HG02798 (cell line): ENCODE results near the gene TPP2.

ENCODE experiments used
- ATAC-seq: cut with Tn5 transposase; IDR thresholded peaks from one replicate; pipeline ENCODE4 v1.9.1; 2021; ENCODE audit warnings: mild to moderate bottlenecking; ENCODE audit not compliant: unreplicated experiment, poor library complexity

TPP2 gene

GRCh38 chr13:102648046-102648445 is 51.3 kb downstream of the TPP2 start:
- ATAC-seq: no peak

- ATAC-seq: no peak
Measured at GRCh38 chr13:102650444-102650843, 53.7 kb downstream of the TPP2 start.

GRCh38 chr13:102651392-102651791 is 54.6 kb downstream of the TPP2 start:
- no peak for ATAC-seq

DNA sequence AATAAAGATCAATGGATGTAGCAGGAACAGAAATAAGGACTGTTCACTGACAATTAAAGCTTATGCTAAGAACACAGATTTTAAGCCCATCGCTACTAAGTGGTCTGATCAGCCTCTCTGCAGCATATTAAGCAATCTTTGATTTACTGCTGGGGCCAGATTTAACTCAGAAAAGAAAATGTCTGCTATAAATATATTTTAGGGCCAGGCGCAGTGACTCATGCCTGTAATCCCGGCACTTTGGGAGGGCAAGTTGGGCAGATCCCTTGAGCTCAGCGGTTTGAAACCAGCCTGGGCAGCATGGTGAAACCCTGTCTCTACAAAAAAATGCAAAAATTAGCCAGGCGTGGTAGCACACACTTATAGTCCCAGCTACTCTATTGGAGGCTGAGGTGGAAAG is 55.1 kb downstream of the TPP2 start:
- ATAC-seq: no peak

- ATAC-seq: no peak
Measured at GRCh38 chr13:102654756-102655155, 58.0 kb downstream of the TPP2 start.

GRCh38 chr13:102657630-102658029 is 60.8 kb downstream of the TPP2 start:
- ATAC-seq: no peak

DNA sequence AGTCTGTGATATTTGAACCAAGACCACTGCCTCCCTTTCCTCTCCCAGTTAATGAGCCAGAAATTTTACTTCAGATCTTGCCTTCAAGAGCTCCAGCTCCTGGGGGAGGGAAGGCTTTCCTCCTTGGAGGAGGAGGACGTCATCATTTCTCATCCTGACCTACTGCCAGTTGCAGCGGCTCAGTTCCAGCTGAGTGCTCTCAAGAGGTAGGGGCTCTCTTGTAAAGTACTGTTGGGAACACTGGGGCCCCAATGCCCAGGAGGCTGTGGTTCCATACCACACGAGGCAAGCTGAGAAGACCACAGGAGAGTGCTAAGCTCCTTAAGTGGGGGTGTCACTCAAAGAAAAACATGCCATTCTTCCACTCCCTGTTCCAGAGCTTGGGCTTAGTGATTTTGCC is 61.9 kb downstream of the TPP2 start:
- no peak for ATAC-seq

- no peak for ATAC-seq
Measured at GRCh38 chr13:102659168-102659713, 62.5 kb downstream of the TPP2 start.

DNA sequence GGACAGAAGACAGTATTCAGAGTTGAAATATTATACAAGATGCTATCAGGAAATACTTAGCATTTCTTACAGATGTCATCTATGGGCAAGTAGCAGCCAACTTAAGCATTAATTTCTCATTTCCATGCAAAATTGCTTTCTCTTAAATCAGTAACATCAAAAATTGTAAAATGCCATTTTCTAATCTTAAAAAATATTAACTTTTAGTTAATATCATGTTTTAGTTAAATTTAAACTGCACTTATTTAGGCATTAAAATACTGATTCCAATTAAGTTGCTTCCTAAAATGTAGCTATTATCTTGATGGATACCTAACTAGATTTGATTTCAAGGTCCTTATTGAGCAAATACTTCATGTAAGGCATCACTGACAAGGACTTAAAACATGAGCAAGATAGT is 70.2 kb downstream of the TPP2 start:
- no peak for ATAC-seq

DNA sequence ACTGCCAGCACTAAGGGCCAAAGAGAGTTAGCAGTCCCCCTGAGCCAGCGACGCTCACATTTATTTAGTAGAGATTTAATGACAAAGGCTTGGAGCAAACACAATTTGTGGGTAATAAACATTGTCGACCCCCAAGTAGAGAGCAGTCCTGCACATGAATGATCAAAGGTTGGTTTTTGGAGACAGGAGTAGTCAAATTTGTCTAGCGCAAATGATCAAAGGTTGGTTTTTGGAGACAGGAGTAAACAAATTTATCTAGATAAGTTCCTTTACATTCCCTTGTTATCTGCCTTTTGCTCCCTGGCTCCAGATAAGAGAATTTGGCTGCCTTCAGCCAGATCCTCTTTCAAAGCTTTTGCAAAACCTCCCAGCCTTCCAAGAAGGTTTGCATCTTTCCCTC is 71.1 kb downstream of the TPP2 start:
- ATAC-seq: no peak

DNA sequence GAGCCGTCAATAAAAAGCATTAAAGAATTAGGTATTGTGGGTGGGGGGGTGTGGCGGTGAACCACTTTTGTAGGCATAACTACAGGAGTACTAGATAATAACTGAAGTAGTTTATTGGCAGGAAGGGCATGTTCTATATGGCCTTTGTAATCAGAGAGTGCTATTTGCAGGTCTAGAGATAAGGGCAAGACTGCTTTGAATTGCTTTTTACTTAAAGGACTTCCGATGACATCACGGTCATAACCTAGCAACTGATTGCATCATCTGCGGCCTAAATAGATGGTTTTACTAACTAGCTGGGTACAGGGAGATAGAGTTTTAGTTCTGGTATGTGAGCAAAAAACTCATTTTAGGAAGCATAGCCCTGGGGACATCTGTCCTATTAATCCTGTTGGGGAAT is 73.3 kb downstream of the TPP2 start:
- no peak for ATAC-seq

DNA sequence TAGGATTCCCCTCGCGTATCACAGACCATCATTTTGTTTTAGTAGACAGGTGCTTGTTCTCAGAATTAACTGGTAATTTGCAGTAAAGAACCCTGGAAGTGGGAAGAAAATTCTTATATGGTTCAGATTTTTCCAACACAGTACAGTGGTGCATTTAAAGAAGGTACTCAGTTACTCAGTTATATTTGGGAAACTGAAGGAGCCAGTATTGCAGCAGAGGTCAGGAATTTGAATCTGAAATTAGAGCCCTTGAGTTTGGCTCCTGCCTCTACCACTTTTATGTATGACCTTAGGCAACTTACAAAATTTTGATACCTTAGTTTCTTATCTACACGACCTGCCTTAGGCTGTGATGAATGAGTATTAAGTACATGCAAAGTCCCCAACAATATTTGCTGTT is 78.3 kb downstream of the TPP2 start:
- ATAC-seq: no peak

DNA sequence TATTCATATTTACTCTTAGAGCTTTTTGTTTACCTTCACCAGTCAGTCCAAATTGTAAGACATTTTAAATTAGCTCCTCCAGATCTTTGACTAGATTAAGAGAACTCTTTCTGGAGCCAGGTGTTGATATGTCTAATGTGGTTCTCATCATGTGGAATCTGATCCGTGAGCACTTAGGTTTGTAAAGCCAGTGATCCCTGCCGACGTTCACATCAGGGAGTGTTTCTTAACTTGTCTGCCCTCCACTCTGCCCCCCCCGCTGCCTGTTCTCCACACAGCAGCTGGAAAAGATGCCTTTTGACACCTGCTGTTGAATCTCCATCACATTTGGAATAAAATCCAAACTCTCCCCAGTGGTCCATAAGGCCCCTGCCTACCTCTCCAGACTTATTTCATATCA is 80.3 kb downstream of the TPP2 start:
- no peak for ATAC-seq

DNA sequence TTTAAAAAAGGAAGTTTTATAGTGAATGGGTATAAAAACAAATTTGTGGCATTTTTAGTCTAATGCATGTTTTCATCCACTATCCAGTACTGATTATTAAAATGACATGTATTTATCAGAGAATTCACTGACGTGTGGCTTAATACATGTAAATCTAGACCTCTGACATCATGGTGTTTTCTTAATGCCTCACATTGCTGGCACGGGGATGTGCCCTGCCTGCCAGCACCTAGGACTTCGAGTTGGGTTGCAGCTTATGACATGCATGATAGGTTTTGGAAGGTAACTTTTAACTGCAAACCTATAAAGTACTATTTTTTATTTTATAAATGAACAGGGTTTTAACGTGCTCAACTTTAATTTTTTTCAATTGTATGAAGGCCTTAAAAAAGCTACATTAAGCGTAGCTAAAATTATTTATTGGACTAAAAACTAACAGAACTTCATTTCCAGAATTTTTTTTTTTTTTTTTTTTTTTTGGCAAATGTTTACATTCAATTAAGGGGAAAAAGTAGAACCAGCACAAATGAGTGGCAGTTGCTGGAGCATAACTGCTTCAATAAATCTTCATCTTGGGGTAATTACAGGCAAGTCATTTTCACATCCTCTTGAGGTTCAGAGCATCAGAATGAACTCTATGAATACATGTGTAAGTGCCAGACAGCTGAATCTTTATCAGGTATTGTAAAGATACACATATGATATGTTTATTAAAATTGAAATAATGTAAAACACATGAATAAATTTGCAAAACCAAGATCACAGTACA is 81.7 kb downstream of the TPP2 start:
- ATAC-seq: no peak

DNA sequence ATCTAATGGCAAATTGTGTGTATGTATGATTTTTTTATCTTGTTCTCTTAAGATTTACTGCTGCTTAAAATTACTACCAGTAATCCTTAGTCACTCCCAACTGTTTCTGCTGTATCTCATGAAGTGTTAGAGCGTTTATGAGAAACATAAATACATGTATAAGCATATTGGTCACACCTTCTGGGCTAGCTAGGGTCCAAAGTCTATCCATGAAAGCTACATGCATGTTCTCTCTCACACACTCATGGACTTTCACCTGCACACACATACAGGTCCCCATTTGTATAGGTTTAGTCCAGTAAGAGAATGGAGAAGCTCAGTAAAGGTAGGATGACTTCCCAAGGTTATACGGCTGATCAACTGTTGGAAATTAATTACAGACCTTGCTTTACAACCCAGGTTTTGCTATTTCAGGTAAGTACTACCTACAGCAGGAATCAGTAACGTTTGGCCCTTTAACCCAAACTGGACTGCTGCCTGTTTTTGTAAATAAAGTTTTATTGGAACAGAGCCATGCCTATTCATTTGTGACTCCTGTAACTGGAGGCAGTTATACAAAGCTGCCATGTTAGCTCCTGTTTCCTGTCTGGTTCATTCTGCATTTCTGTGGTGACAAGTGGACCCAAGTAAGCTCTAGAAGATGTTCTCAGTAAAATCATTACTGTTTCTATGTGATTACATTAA is 82.8 kb downstream of the TPP2 start:
- ATAC-seq: no peak

GRCh38 chr13:102680133-102680717 is 83.4 kb downstream of the TPP2 start:
- ATAC-seq: no peak

DNA sequence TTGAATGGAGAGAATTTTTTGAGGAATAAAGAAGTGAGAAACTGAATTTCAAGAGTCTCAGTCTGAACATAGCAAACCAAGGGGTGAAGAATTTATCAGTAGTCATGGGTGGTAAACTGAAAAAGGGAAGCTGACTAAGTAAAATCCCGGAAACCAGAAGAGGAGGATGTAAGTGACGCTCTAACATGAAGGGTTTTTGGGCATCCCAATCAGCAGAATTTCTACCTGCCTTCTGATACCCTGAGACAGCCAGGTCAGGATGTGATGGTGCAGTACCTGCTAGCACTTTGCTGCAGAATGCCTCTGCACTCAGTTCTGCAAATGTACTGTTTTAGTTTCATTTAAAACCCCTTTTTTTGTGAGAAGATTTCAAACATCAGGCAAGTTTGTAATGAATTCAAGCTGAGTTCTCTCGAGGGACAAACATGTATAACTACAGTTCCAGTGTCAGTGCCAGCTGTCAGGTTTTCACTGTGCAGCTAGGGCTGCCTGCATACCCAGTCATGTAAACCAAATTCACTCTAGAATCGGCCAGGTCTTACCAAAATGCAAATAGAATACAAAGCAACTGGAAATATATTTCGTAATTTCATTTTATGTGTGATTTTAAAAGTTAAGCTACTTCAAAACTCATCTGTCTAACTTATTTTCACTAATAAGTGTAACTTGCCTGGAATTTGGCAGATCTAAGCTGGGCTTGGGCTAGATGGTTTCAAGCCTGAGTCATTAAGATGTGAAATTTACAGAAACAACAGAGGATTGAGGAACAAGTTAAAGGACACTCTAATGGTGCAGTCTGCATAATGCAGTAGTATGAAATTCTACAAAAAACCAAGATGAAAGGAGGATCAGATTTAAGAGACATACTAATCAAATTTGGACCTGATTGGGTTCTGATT is 84.3 kb downstream of the TPP2 start:
- ATAC-seq: no peak

DNA sequence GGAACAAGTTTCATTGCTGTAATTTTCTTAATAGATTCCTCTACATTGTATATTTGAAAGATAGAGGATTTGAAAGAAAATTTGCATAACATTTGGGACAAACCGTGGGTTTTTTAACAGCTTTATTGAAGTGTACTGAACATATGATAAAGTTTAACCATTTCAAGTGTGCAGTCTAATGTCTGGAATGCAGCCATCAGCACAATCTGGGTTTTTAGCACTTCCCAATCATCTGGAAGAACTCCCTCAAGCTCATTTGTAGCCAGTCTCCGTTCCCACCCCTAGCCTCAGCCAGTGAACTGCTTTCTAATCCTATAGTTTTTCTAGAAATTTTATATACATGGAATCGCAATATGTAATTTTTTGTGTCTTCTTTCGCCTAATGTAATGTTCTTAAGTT is 85.4 kb downstream of the TPP2 start:
- ATAC-seq: no peak

GRCh38 chr13:102682727-102683126 is 85.9 kb downstream of the TPP2 start:
- no peak for ATAC-seq

GRCh38 chr13:102683637-102684036 is 86.9 kb downstream of the TPP2 start:
- no peak for ATAC-seq
